ENCODE measurements around the gene ZSCAN2. TPM values are rescaled to one million over a fixed set of nuclear protein-coding genes. Genes with fewer than 3 reads are reported as not detected.

ZSCAN2 gene
- total and polyA plus RNA-seq, 2 of the 8 experiments (the other 6 are each of a cell fraction or from before 2014, with no cell fraction given): 23.6 to 52.4 TPM

GRCh38 chr15:84658788-84659411 is 58.1 kb downstream of the ZSCAN2 start (continued):
- TF ChIP-seq CEBPB (IDR thresholded peaks at IDR 0.05; ENCODE audit: low read depth, low read length): no peak

All from H1 (cell line).